IMR-90 (cell line): ENCODE results near the gene TMPRSS2. TPM values are rescaled to one million over a fixed set of nuclear protein-coding genes. Genes with fewer than 3 reads are reported as not detected.

Experiments
- ATAC-seq: fragments of 200-7000 bp; cut with Tn5 transposase; 2 replicates; pipeline ENCODE4 v1.9.1; 2020; ENCODE audit warnings: low read depth, mild to moderate bottlenecking, moderate library complexity
- BruUV-seq: library from RNA; stranded (reverse); fragments of 400-500 nt; replicated peaks from 2 replicates; lab custom pipeline; 2021; lab: Mats Ljungman, UMichigan
- CTCF ChIA-PET: fragments of 300-600 bp; formaldehyde crosslinking; extraction: SDS; loops from one replicate; lab custom pipeline; 2021; ENCODE audit warnings: antibody characterized with exemption; lab: Yijun Ruan, JAX
- POLR2A ChIA-PET: fragments of 300-600 bp; sonication (Branson Sonifier 250); formaldehyde crosslinking; loops from one replicate; lab custom pipeline; 2022; ENCODE audit warnings: antibody characterized with exemption; ENCODE audit not compliant: unreplicated experiment; lab: Charles Lee
- DNase-seq: peaks from one replicate; pipeline ENCODE4 v3.0.0; 2013
- H2AFZ ChIP-seq: replicated peaks from 2 replicates; pipeline ENCODE3; 2013; ENCODE audit warnings: low read length, mild to moderate bottlenecking; ENCODE audit not compliant: poor library complexity
- H2AK5ac ChIP-seq: 2 replicates; pipeline ENCODE4 v1.6.1; 2013; ENCODE audit warnings: low read depth, low read length, inconsistent platforms
- H2AK9ac ChIP-seq: replicated peaks from 2 replicates; pipeline ENCODE3; 2013; ENCODE audit warnings: mild to moderate bottlenecking, low read depth, low read length, moderate library complexity; ENCODE audit not compliant: poor library complexity
- H2BK120ac ChIP-seq: 2 replicates; pipeline ENCODE4 v1.6.1; 2013; ENCODE audit warnings: low read depth, low read length, inconsistent platforms
- H2BK15ac ChIP-seq: 3 replicates; pipeline ENCODE4 v1.6.1; 2013; ENCODE audit warnings: low read depth, low read length, inconsistent platforms
- H2BK20ac ChIP-seq: 2 replicates; pipeline ENCODE4 v1.6.1; 2013; ENCODE audit warnings: low read depth, mild to moderate bottlenecking, inconsistent platforms, low read length, moderate library complexity
- H2BK5ac ChIP-seq: 2 replicates; pipeline ENCODE4 v1.6.1; 2013; ENCODE audit warnings: mild to moderate bottlenecking, low read depth, low read length, inconsistent platforms; ENCODE audit not compliant: poor library complexity, severe bottlenecking
- H3K14ac ChIP-seq: replicated peaks from 2 replicates; pipeline ENCODE4 v1.6.1; 2013; ENCODE audit warnings: low read depth, low read length, inconsistent platforms
- H3K18ac ChIP-seq: 2 replicates; pipeline ENCODE4 v1.6.1; 2013; ENCODE audit warnings: low read depth, low read length, control low read depth
- H3K23ac ChIP-seq: 2 replicates; pipeline ENCODE4 v1.6.1; 2013; ENCODE audit warnings: low read depth, low read length, inconsistent platforms
- H3K27ac ChIP-seq: 2 replicates; pipeline ENCODE4 v1.5.1; 2013; ENCODE audit warnings: mild to moderate bottlenecking, control low read depth, low read length; ENCODE audit not compliant: insufficient read depth
- H3K27me3 ChIP-seq: 2 replicates; pipeline ENCODE4 v1.6.1; 2013; ENCODE audit warnings: low read length; ENCODE audit not compliant: control insufficient read depth, insufficient read depth
- H3K36me3 ChIP-seq: 2 replicates; pipeline ENCODE4 v1.6.1; 2013; ENCODE audit warnings: low read length, mixed read lengths; ENCODE audit not compliant: control insufficient read depth, insufficient read depth
- H3K4ac ChIP-seq: 2 replicates; pipeline ENCODE4 v1.6.1; 2013; ENCODE audit warnings: low read depth, low read length, inconsistent platforms
- H3K4me1 ChIP-seq: 2 replicates; pipeline ENCODE4 v1.6.1; 2013; ENCODE audit warnings: low read length, mixed read lengths; ENCODE audit not compliant: control insufficient read depth, insufficient read depth
- H3K4me2 ChIP-seq: 2 replicates; pipeline ENCODE4 v1.6.1; 2013; ENCODE audit warnings: low read depth, mild to moderate bottlenecking, control low read depth, low read length, moderate library complexity
- H3K4me3 ChIP-seq: 2 replicates; pipeline ENCODE4 v1.5.1; 2013; ENCODE audit warnings: low read depth, mild to moderate bottlenecking, control low read depth, low read length, moderate library complexity; ENCODE audit not compliant: insufficient read depth
- H3K56ac ChIP-seq: 2 replicates; pipeline ENCODE4 v1.6.1; 2013; ENCODE audit warnings: low read length, inconsistent platforms; ENCODE audit not compliant: insufficient read depth; ENCODE audit errors: extremely low read depth
- H3K79me1 ChIP-seq, 2 experiments: 2 replicates each; pipeline ENCODE4 v1.6.1; 2013; ENCODE audit warnings: low read length in 2 of 2, inconsistent platforms in 1 of 2, low read depth in 1 of 2
- H3K9ac ChIP-seq: 2 replicates; pipeline ENCODE4 v1.6.1; 2013; ENCODE audit warnings: low read depth, low read length, control low read depth
- H3K9me1 ChIP-seq: 2 replicates; pipeline ENCODE4 v1.6.1; 2013; ENCODE audit warnings: low read length, inconsistent platforms; ENCODE audit not compliant: insufficient read depth
- H3K9me3 ChIP-seq: 2 replicates; pipeline ENCODE4 v1.6.1; 2013; ENCODE audit warnings: low read length; ENCODE audit not compliant: control insufficient read depth, insufficient read depth
- H4K20me1 ChIP-seq: 2 replicates; pipeline ENCODE4 v1.6.1; 2013; ENCODE audit warnings: low read length, inconsistent platforms; ENCODE audit not compliant: insufficient read depth
- H4K5ac ChIP-seq: 2 replicates; pipeline ENCODE4 v1.6.1; 2013; ENCODE audit warnings: mild to moderate bottlenecking, low read depth, low read length, control low read depth
- H4K8ac ChIP-seq, 2 experiments: 2 replicates each; pipeline ENCODE4 v1.6.1; 2013; ENCODE audit warnings: low read depth in 2 of 2, low read length in 2 of 2, control low read depth in 1 of 2, inconsistent platforms in 1 of 2
- H4K91ac ChIP-seq: 2 replicates; pipeline ENCODE4 v1.6.1; 2013; ENCODE audit warnings: low read depth, low read length, inconsistent platforms; ENCODE audit not compliant: insufficient read depth
- BHLHE40 ChIP-seq: fragments of 150-350 bp; IDR thresholded peaks from 2 replicates; pipeline ENCODE4 v1.6.1; 2016; ENCODE audit warnings: mild to moderate bottlenecking, low read depth, low read length
- CEBPB ChIP-seq: IDR thresholded peaks from 2 replicates; pipeline ENCODE4 v1.6.1; 2012; ENCODE audit warnings: low read depth, low read length, improper control_type of control experiment
- CHD1 ChIP-seq: IDR thresholded peaks from 2 replicates; pipeline ENCODE4 v1.6.1; 2012; ENCODE audit warnings: low read depth, low read length, improper control_type of control experiment
- CTCF ChIP-seq: conservative IDR thresholded peaks from 2 replicates; pipeline ENCODE4 v1.5.1; 2012; ENCODE audit warnings: mild to moderate bottlenecking, low read depth, low read length, improper control_type of control experiment
- ELK1 ChIP-seq: fragments of 150-350 bp; IDR thresholded peaks from 2 replicates; pipeline ENCODE4 v1.6.1; 2016; ENCODE audit warnings: low read depth, mild to moderate bottlenecking, low read length, moderate library complexity, borderline replicate concordance
- FOS ChIP-seq: fragments of 150-350 bp; IDR thresholded peaks from 2 replicates; pipeline ENCODE4 v1.6.1; 2016; ENCODE audit warnings: low read depth, low read length
- MAFK ChIP-seq: IDR thresholded peaks from 2 replicates; pipeline ENCODE4 v1.6.1; 2012; ENCODE audit warnings: low read depth, low read length, improper control_type of control experiment
- MAZ ChIP-seq: IDR thresholded peaks from 2 replicates; pipeline ENCODE4 v1.6.1; 2012; ENCODE audit warnings: low read depth, mild to moderate bottlenecking, low read length, improper control_type of control experiment, moderate library complexity, borderline replicate concordance
- MXI1 ChIP-seq: IDR thresholded peaks from 2 replicates; pipeline ENCODE4 v1.6.1; 2012; ENCODE audit warnings: low read depth, mild to moderate bottlenecking, low read length, moderate library complexity, borderline replicate concordance
- NFE2L2 ChIP-seq: fragments of 150-350 bp; IDR thresholded peaks from 2 replicates; pipeline ENCODE4 v1.6.1; 2016; ENCODE audit warnings: low read depth, mild to moderate bottlenecking, low read length
- POLR2A ChIP-seq: IDR thresholded peaks from 2 replicates; pipeline ENCODE4 v1.6.1; 2012; ENCODE audit warnings: mild to moderate bottlenecking, low read depth, low read length
- RAD21 ChIP-seq: IDR thresholded peaks from 2 replicates; pipeline ENCODE4 v1.6.1; 2012; ENCODE audit warnings: low read length, improper control_type of control experiment
- RCOR1 ChIP-seq: IDR thresholded peaks from 2 replicates; pipeline ENCODE4 v1.6.1; 2012; ENCODE audit warnings: mild to moderate bottlenecking, low read length, improper control_type of control experiment; ENCODE audit not compliant: insufficient replicate concordance
- RFX5 ChIP-seq: IDR thresholded peaks from 2 replicates; pipeline ENCODE4 v1.8.0; 2012; ENCODE audit warnings: low read depth, mild to moderate bottlenecking, low read length, moderate library complexity
- SMC3 ChIP-seq: fragments of 150-350 bp; IDR thresholded peaks from 2 replicates; pipeline ENCODE4 v1.6.1; 2016; ENCODE audit warnings: low read depth, mild to moderate bottlenecking, antibody characterized with exemption, low read length, moderate library complexity
- USF2 ChIP-seq: fragments of 150-350 bp; IDR thresholded peaks from 2 replicates; pipeline ENCODE4 v1.6.1; 2017; ENCODE audit warnings: mild to moderate bottlenecking, antibody characterized with exemption, low read length, low read depth
- WGBS, 2 experiments: methylation state at CpG; one replicate each; pipeline versions ENCODE4 v1.1.5 to v1.1.7; 2013; ENCODE audit warnings: missing lambda C conversion rate in 2 of 2; ENCODE audit not compliant: insufficient read length in 1 of 2; ENCODE audit errors: extremely low coverage in 2 of 2; 5-methylcytosine and 5-hydroxymethylcytosine counted together
- dilution Hi-C: fragments of 300-500 bp; cut with HindIII; formaldehyde crosslinking; loops from one replicate; pipeline ENCODE4 v1.14.3; 2018; ENCODE audit warnings: low sequenced_read_pairs; ENCODE audit not compliant: unreplicated experiment
- in situ Hi-C: fragments of 300-500 bp; cut with MboI; formaldehyde crosslinking; loops from 3 replicates; pipeline ENCODE4 v1.14.3; 2019; ENCODE audit warnings: low sequenced_read_pairs, inconsistent platforms, mixed read lengths
- intact Hi-C: fragments of 100-400 bp; cut with micrococcal nuclease; formaldehyde crosslinking; loops from 2 replicates; pipeline ENCODE4 v1.10.0; 2022
- polyA plus RNA-seq, 3 experiments: library from polyadenylated mRNA; depleted of rRNA; stranded (reverse); fragments of >200 nt; gene quantifications; 2 replicates each; pipeline ENCODE4 v1.2.3, GENCODE V29; 2012; ENCODE audit warnings: low replicate concordance in 1 of 3
- total RNA-seq: library from RNA; depleted of rRNA; stranded (reverse); fragments of >200 nt; gene quantifications from 2 replicates; pipeline ENCODE4 v1.2.3, GENCODE V29; 2012

TMPRSS2 gene
- total and polyA plus RNA-seq, 2 of the 4 experiments (the other 2 are of a cell fraction), result not detected

GRCh38 chr21:41427556-41427955 is 80.4 kb downstream of the TMPRSS2 start:
- in situ Hi-C loops, result no loop called here
- H3K14ac ChIP-seq, result no peak overlapping the region
- no peaks in the 10 kb centered on the region for H4K20me1 ChIP-seq
- no peaks in the 10 kb centered on the region for H3K79me1 ChIP-seq
- H3K9ac ChIP-seq, result no peak overlapping the region
- WGBS, 2 experiments, result no CpG with 5 or more reads among the region's 8 CpGs
- no peak overlapping the region for H2AK5ac ChIP-seq
- no peak overlapping the region for H2BK20ac ChIP-seq
- ChIA-PET POLR2A (no interaction called here), CTCF (no interaction called here)
- H3K36me3 ChIP-seq, result no peaks in the 10 kb centered on the region
- peaks cover 21% of the 10 kb centered on the region for H3K27me3 ChIP-seq
- no peak overlapping the region for H3K56ac ChIP-seq
- no peak overlapping the region for H2BK15ac ChIP-seq
- no TSS peak for BruUV-seq
- H3K4me2 ChIP-seq, result no peak overlapping the region
- no peak overlapping the region for H2BK120ac ChIP-seq
- H3K4ac ChIP-seq, result no peak overlapping the region
- dilution Hi-C loops, result no loop called here
- H3K4me3 ChIP-seq, result no peak overlapping the region
- DNase-seq, result no peak
- no peak overlapping the region for H4K91ac ChIP-seq
- H4K8ac ChIP-seq, result no peak overlapping the region
- no peak overlapping the region for H2BK5ac ChIP-seq
- no peak overlapping the region for H3K23ac ChIP-seq
- H3K18ac ChIP-seq, result no peak overlapping the region
- no peaks in the 10 kb centered on the region for H3K9me1 ChIP-seq
- no peak overlapping the region for H2AFZ ChIP-seq
- no peak overlapping the region for H3K27ac ChIP-seq
- no peak for ATAC-seq
- H3K9me3 ChIP-seq, result no peaks in the 10 kb centered on the region
- intact Hi-C loops, result no loop called here
- H3K4me1 ChIP-seq, result no peaks in the 10 kb centered on the region; the same call in 1 of the 2 replicates
- no peak overlapping the region for H2AK9ac ChIP-seq
- TF ChIP-seq MAFK (no peak), MXI1 (no peak), POLR2A (no peak), BHLHE40 (no peak), ELK1 (no peak), RCOR1 (no peak), RAD21 (no peak), CEBPB (no peak), CHD1 (no peak), MAZ (no peak), CTCF (no peak), SMC3 (no peak), FOS (no peak), USF2 (no peak), RFX5 (no peak), NFE2L2 (no peak)
- no peak overlapping the region for H4K5ac ChIP-seq
